Caco-2 (cell line): ENCODE results near the gene SECISBP2. TPM values are rescaled to one million over a fixed set of nuclear protein-coding genes. Genes with fewer than 3 reads are reported as not detected.
"Not testable (repeated sequence)": the region's sequence is repeated elsewhere in the genome, so short reads cannot be mapped to it uniquely, and the experiment has no call there.

Experiments used
- BruUV-seq: library from RNA; stranded (reverse); fragments of 400-500 nt; replicated peaks from 2 replicates; lab custom pipeline; 2021; lab: Mats Ljungman, UMichigan
- CTCF ChIA-PET: fragments of 300-600 bp; sonication (Branson Sonifier 250); formaldehyde crosslinking; loops from one replicate; lab custom pipeline; 2022; ENCODE audit warnings: antibody characterized with exemption; lab: Charles Lee
- POLR2A ChIA-PET: fragments of 300-600 bp; sonication (Branson Sonifier 250); formaldehyde crosslinking; loops from one replicate; lab custom pipeline; 2022; ENCODE audit warnings: antibody characterized with exemption; lab: Charles Lee
- DNase-seq, 2 experiments: peaks; one replicate each; pipeline versions ENCODE4 v3.0.0 to v3.0.0-alpha.2; 2020 to 2022
- H3K27me3 ChIP-seq: replicated peaks from 2 replicates; pipeline ENCODE4 v1.6.0; 2011; ENCODE audit warnings: low read length; ENCODE audit not compliant: control insufficient read depth, insufficient read depth
- H3K36me3 ChIP-seq: 2 replicates; pipeline ENCODE4 v1.5.1; 2011; ENCODE audit warnings: low read length; ENCODE audit not compliant: control insufficient read depth, insufficient read depth
- H3K4me1 ChIP-seq: fragments of 250-450 bp; sonication (Bioruptor Pico); 2 replicates; pipeline ENCODE4 v1.5.1; 2020; ENCODE audit warnings: mild to moderate bottlenecking
- H3K4me3 ChIP-seq: 2 replicates; pipeline ENCODE4 v1.5.1; 2011; ENCODE audit warnings: low read depth, mild to moderate bottlenecking, control low read depth, low read length
- H3K9me3 ChIP-seq: fragments of 250-450 bp; sonication (Bioruptor Pico); 2 replicates; pipeline ENCODE4 v1.5.1; 2020; ENCODE audit warnings: mild to moderate bottlenecking, moderate library complexity
- H3K27ac Mint-ChIP-seq: one replicate; pipeline ENCODE4 v1.8.0; 2022; ENCODE audit warnings: mixed read lengths; ENCODE audit not compliant: unreplicated experiment
- H3K27me3 Mint-ChIP-seq: one replicate; pipeline ENCODE4 v1.8.0; 2022; ENCODE audit warnings: mixed read lengths; ENCODE audit not compliant: insufficient read depth, unreplicated experiment
- H3K36me3 Mint-ChIP-seq: one replicate; pipeline ENCODE4 v1.8.0; 2022; ENCODE audit warnings: mild to moderate bottlenecking, mixed read lengths; ENCODE audit not compliant: insufficient read depth, unreplicated experiment
- H3K4me1 Mint-ChIP-seq: one replicate; pipeline ENCODE4 v1.8.0; 2022; ENCODE audit warnings: low read depth, mixed read lengths; ENCODE audit not compliant: unreplicated experiment
- H3K4me3 Mint-ChIP-seq: one replicate; pipeline ENCODE4 v1.8.0; 2022; ENCODE audit warnings: mild to moderate bottlenecking, moderate library complexity, mixed read lengths; ENCODE audit not compliant: unreplicated experiment
- H3K9me3 Mint-ChIP-seq: one replicate; pipeline ENCODE4 v1.8.0; 2022; ENCODE audit warnings: mixed read lengths; ENCODE audit not compliant: unreplicated experiment
- intact Hi-C: fragments of 100-400 bp; cut with micrococcal nuclease; formaldehyde crosslinking; loops from one replicate; pipeline ENCODE4 v1.10.0; 2022; ENCODE audit not compliant: unreplicated experiment
- total RNA-seq: library from RNA; stranded (reverse); gene quantifications from 2 replicates; pipeline ENCODE4 v1.2.3, GENCODE V29; 2022
- TF ChIP-seq, protein P1 (sequence below), 2 experiments: fragments of 200-600 bp in 1 of 2; IDR thresholded peaks; 1 replicate in 1 of 2; 2 replicates in 1 of 2; pipeline versions ENCODE4 v1.5.1 to v1.8.0; 2011 to 2022; ENCODE audit warnings: antibody characterized with exemption in 1 of 2, control low read depth in 1 of 2, inconsistent platforms in 1 of 2, low read depth in 1 of 2, low read length in 1 of 2, mild to moderate bottlenecking in 1 of 2, moderate library complexity in 1 of 2; ENCODE audit not compliant: insufficient read depth in 1 of 2, severe bottlenecking in 1 of 2, unreplicated experiment in 1 of 2

The SECISBP2 gene
- total RNA-seq, 1 experiment from 2014 or later = 21.0 TPM

DNA sequence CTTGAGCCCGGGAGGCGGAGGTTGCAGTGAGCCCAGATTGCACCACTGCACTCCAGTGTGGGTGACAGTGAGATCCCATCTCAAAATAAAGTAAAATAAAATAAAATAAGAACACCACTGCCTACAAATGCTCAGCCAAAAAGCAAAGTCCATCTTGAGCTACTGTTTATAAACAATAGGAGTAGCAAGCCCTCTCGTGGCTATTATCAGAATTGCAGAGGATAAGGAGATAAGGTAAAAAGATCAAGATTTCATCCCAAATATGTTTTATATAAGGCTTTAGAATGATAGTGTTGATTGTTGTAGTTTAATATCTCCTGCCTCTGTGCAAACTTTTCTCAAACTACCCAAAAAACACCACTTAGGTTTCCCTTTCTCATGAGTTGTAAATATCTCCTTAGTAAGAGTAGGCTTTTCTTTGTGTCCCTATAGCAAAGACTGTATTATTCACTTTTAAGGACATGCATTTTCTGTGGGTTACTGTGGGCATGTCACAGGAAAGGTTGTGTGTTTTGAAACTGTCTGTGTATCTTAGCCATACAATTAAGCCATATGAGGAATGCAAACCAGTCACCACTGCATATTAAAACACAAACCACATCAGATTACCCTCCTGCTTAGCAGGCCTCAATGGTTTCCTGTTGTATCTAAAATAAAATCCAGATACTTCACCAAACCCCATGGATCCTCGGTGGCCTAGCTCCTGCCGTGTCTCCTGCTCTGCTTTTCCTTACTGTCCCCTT lies 39.1 kb upstream of the SECISBP2 start:
- no peaks in the 10 kb centered on the region for H3K4me1 ChIP-seq
- TF ChIP-seq, protein P1, sequence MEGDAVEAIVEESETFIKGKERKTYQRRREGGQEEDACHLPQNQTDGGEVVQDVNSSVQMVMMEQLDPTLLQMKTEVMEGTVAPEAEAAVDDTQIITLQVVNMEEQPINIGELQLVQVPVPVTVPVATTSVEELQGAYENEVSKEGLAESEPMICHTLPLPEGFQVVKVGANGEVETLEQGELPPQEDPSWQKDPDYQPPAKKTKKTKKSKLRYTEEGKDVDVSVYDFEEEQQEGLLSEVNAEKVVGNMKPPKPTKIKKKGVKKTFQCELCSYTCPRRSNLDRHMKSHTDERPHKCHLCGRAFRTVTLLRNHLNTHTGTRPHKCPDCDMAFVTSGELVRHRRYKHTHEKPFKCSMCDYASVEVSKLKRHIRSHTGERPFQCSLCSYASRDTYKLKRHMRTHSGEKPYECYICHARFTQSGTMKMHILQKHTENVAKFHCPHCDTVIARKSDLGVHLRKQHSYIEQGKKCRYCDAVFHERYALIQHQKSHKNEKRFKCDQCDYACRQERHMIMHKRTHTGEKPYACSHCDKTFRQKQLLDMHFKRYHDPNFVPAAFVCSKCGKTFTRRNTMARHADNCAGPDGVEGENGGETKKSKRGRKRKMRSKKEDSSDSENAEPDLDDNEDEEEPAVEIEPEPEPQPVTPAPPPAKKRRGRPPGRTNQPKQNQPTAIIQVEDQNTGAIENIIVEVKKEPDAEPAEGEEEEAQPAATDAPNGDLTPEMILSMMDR (IDR thresholded peaks at IDR 0.05; ENCODE audit: insufficient read depth in 1 of 2, low read depth in 1 of 2, low read length in 1 of 2, severe bottlenecking in 1 of 2, unreplicated experiment in 1 of 2) = peak in 1 of 2 experiments; percentile 32
- no peaks in the 10 kb centered on the region for H3K36me3 ChIP-seq
- no peak overlapping the region for H3K4me3 ChIP-seq
- intact Hi-C loops = no loop called here
- POLR2A ChIA-PET = no interaction called here
- Mint-ChIP-seq H3K4me3 (no peak overlapping the region), H3K27ac (no peak overlapping the region), H3K9me3 (peaks cover 2% of the 10 kb centered on the region), H3K36me3 (no peaks in the 10 kb centered on the region), H3K27me3 (no peaks in the 10 kb centered on the region), H3K4me1 (no peaks in the 10 kb centered on the region)
- H3K9me3 ChIP-seq = no peaks in the 10 kb centered on the region
- H3K27me3 ChIP-seq = no peaks in the 10 kb centered on the region
- BruUV-seq = no TSS peak
- DNase-seq = peak in 1 of 2 experiments; percentile 11
- CTCF ChIA-PET = interaction anchor here (1.0 kb wide), 1 partner anchor 99 kb away, joined by 4 read pairs; no protein-coding TSS in a partner anchor

DNA sequence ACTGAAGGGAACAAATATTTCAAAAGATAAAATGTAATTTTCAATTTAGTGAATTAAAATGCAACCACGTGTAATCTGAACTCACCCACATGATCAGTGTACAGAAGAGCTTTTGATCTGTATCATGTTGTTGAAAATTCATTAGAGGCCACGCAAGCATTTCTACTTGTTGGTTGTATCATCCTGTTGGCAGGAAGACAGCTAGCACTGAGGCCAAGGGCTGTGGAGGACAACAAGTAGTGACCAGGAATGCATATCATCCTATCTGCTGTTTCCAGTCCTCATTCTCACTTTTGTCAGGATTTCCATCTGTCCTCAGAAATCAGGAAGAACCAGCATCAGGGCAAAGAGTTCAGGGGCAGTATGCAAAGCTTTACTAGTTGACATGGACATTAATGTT lies 37.2 kb upstream of the SECISBP2 start:
- Histone ChIP-seq H3K36me3 (no peaks in the 10 kb centered on the region), H3K4me3 (no peak overlapping the region), H3K9me3 (no peaks in the 10 kb centered on the region), H3K4me1 (no peaks in the 10 kb centered on the region), H3K27me3 (no peaks in the 10 kb centered on the region)
- Mint-ChIP-seq H3K27me3 (no peaks in the 10 kb centered on the region), H3K4me1 (no peaks in the 10 kb centered on the region), H3K9me3 (no peaks in the 10 kb centered on the region), H3K36me3 (no peaks in the 10 kb centered on the region), H3K27ac (no peak overlapping the region), H3K4me3 (no peak overlapping the region)
- POLR2A ChIA-PET = no interaction called here
- TF ChIP-seq, protein P1 (IDR thresholded peaks at IDR 0.05; ENCODE audit: insufficient read depth in 1 of 2, low read depth in 1 of 2, low read length in 1 of 2, severe bottlenecking in 1 of 2, unreplicated experiment in 1 of 2) = no peak
- intact Hi-C loops = no loop called here
- BruUV-seq = no TSS peak
- no peak for DNase-seq
- CTCF ChIA-PET = no interaction called here

DNA sequence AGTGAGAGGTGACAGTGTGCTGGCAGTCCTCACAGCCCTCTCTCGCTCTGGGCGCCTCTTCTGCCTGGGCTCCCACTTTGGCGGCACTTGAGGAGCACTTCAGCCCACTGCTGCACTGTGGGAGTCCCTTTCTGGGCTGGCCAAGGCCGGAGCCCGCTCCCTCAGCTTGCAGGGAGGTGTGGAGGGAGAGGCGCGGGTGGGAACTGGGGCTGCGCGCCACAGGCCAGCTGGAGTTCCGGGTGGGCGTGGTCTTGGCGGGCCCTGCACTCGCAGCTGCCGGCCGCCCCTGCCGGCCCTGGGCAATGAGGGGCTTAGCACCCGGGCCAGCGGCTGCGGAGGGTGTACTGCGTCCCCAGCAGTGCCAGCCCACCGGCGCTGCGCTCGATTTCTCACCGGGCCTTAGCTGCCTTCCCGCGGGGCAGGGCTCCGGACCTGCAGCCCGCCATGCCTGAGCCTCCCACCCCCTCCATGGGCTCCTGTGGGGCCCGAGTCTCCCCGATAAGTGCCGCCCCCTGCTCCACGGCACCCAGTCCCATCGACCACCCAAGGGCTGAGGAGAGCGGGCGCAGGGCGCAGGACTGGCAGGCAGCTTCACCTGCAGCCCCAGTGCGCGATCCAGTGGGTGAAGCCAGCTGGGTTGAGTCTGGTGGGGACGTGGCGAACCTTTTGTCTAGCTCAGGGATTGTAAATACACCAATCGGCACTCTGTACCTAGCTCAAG lies 35.9 kb upstream of the SECISBP2 start:
- POLR2A ChIA-PET, H3K36me3 ChIP-seq, H3K9me3 ChIP-seq, CTCF ChIA-PET, H3K4me1 ChIP-seq, intact Hi-C loops, BruUV-seq, DNase-seq, H3K27me3 Mint-ChIP-seq, H3K9me3 Mint-ChIP-seq, H3K27ac Mint-ChIP-seq, H3K27me3 ChIP-seq, H3K4me1 Mint-ChIP-seq, H3K4me3 Mint-ChIP-seq, H3K4me3 ChIP-seq, H3K36me3 Mint-ChIP-seq: not testable (repeated sequence)
